ENCODE data around the gene TMEM44.
A peak's percentile ranks its signal among the peaks of the same experiment; 100 is the strongest.

Gene TMEM44

GRCh38 chr3:194579091-194579606 lies 54.1 kb downstream of the TMEM44 start:
- Histone ChIP-seq H3K27me3 (ENCODE audit: control insufficient read depth, insufficient read depth, low read length) (no peaks in the 10 kb centered on the region), H3K36me3 (ENCODE audit: control insufficient read depth, insufficient read depth, low read length) (no peaks in the 10 kb centered on the region), H3K27ac (ENCODE audit: low read depth, low read length) (no peak overlapping the region), H3K9ac (ENCODE audit: low read length) (no peak overlapping the region), H3K9me3 (ENCODE audit: control insufficient read depth, insufficient read depth, low read depth, low read length) (no peaks in the 10 kb centered on the region), H3K4me3 (ENCODE audit: low read depth, low read length) (no peak overlapping the region), H3K4me1 (ENCODE audit: control insufficient read depth, insufficient read depth, low read length) (no peaks in the 10 kb centered on the region)

- no peaks in the 10 kb centered on the region for H3K36me3 ChIP-seq (ENCODE audit: control insufficient read depth, insufficient read depth, low read length)
- H3K4me1 ChIP-seq (ENCODE audit: control insufficient read depth, insufficient read depth, low read length): no peaks in the 10 kb centered on the region
- no peak overlapping the region for H3K4me3 ChIP-seq (ENCODE audit: low read depth, low read length)
- H3K9ac ChIP-seq (ENCODE audit: low read length): no peak overlapping the region
- H3K9me3 ChIP-seq (ENCODE audit: control insufficient read depth, insufficient read depth, low read depth, low read length): no peaks in the 10 kb centered on the region
- H3K27ac ChIP-seq (ENCODE audit: low read depth, low read length): no peak overlapping the region
- no peaks in the 10 kb centered on the region for H3K27me3 ChIP-seq (ENCODE audit: control insufficient read depth, insufficient read depth, low read length)
Observed at GRCh38 chr3:194577986-194578905, 55.0 kb downstream of the TMEM44 start.

DNA sequence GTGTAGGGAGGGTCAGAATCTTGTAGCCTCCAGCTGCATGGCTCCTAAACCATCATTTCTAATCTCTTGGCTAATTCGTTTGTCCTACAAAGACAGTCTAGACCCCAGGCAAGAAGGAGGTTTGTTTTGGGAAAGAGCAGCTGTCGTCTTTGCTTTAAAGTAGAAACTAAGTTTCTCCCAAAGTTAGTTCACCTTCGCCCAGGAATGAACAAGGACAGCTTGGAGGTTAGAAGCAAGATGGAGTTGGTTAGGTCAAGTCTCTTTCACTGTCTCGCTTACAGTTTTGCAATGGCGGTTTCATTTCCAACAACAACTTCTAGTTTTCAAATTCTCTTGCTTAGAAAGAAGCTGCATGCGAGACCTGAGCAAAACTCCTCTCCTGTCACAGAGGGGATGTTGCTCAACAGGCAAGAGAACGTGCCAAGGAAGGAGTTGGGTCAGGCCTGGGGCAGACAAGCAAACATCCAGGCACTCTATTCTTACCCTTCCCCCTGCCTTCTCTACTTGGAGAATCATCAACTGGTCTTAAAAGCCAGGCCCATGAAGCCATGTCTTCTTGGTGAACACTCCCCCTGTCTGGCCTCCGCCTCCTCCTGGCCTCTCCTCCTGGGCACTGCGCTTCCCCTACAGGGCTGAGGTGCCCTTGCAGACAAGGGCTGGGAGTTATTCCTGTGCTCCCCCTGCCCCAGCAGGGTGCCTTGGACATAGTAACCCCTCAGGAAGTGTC lies 57.6 kb downstream of the TMEM44 start:
- Histone ChIP-seq H3K4me3 (ENCODE audit: low read depth, low read length) (no peak overlapping the region), H3K27me3 (ENCODE audit: control insufficient read depth, insufficient read depth, low read length) (no peaks in the 10 kb centered on the region), H3K4me1 (ENCODE audit: control insufficient read depth, insufficient read depth, low read length) (peaks cover 19% of the 10 kb centered on the region; the same call in 1 of the 2 replicates), H3K9ac (ENCODE audit: low read length) (no peak overlapping the region), H3K36me3 (ENCODE audit: control insufficient read depth, insufficient read depth, low read length) (no peaks in the 10 kb centered on the region), H3K9me3 (ENCODE audit: control insufficient read depth, insufficient read depth, low read depth, low read length) (no peaks in the 10 kb centered on the region), H3K27ac (ENCODE audit: low read depth, low read length) (no peak overlapping the region)

- no peaks in the 10 kb centered on the region for H3K36me3 ChIP-seq (ENCODE audit: control insufficient read depth, insufficient read depth, low read length)
- H3K27me3 ChIP-seq (ENCODE audit: control insufficient read depth, insufficient read depth, low read length): no peaks in the 10 kb centered on the region
- H3K9ac ChIP-seq (ENCODE audit: low read length): no peak overlapping the region
- H3K27ac ChIP-seq (ENCODE audit: low read depth, low read length): no peak overlapping the region
- H3K4me3 ChIP-seq (ENCODE audit: low read depth, low read length): no peak overlapping the region
- peaks cover 19% of the 10 kb centered on the region; the same call in 1 of the 2 replicates for H3K4me1 ChIP-seq (ENCODE audit: control insufficient read depth, insufficient read depth, low read length)
- no peaks in the 10 kb centered on the region for H3K9me3 ChIP-seq (ENCODE audit: control insufficient read depth, insufficient read depth, low read depth, low read length)
Observed at GRCh38 chr3:194574639-194575483, 58.4 kb downstream of the TMEM44 start.

- H3K4me1 ChIP-seq (ENCODE audit: control insufficient read depth, insufficient read depth, low read length): peaks cover 19% of the 10 kb centered on the region; the same call in 1 of the 2 replicates
- H3K27me3 ChIP-seq (ENCODE audit: control insufficient read depth, insufficient read depth, low read length): no peaks in the 10 kb centered on the region
- no peaks in the 10 kb centered on the region for H3K36me3 ChIP-seq (ENCODE audit: control insufficient read depth, insufficient read depth, low read length)
- H3K4me3 ChIP-seq (ENCODE audit: low read depth, low read length): no peak overlapping the region
- H3K9me3 ChIP-seq (ENCODE audit: control insufficient read depth, insufficient read depth, low read depth, low read length): no peaks in the 10 kb centered on the region
- no peak overlapping the region for H3K9ac ChIP-seq (ENCODE audit: low read length)
- no peak overlapping the region for H3K27ac ChIP-seq (ENCODE audit: low read depth, low read length)
Observed at GRCh38 chr3:194573680-194574437, 59.4 kb downstream of the TMEM44 start.

- Histone ChIP-seq H3K4me3 (ENCODE audit: low read depth, low read length) (no peak overlapping the region), H3K36me3 (ENCODE audit: control insufficient read depth, insufficient read depth, low read length) (no peaks in the 10 kb centered on the region), H3K9ac (ENCODE audit: low read length) (no peak overlapping the region), H3K27me3 (ENCODE audit: control insufficient read depth, insufficient read depth, low read length) (no peaks in the 10 kb centered on the region), H3K4me1 (ENCODE audit: control insufficient read depth, insufficient read depth, low read length) (peaks cover 19% of the 10 kb centered on the region; the same call in 1 of the 2 replicates), H3K9me3 (ENCODE audit: control insufficient read depth, insufficient read depth, low read depth, low read length) (no peaks in the 10 kb centered on the region), H3K27ac (ENCODE audit: low read depth, low read length) (no peak overlapping the region)
Observed at GRCh38 chr3:194572944-194573491, 60.2 kb downstream of the TMEM44 start.

- H3K4me1 ChIP-seq (ENCODE audit: control insufficient read depth, insufficient read depth, low read length): peaks cover 19% of the 10 kb centered on the region; the same call in 1 of the 2 replicates
- H3K27me3 ChIP-seq (ENCODE audit: control insufficient read depth, insufficient read depth, low read length): no peaks in the 10 kb centered on the region
- peak overlapping the region; percentile 9 for H3K9ac ChIP-seq (ENCODE audit: low read length)
- no peaks in the 10 kb centered on the region for H3K9me3 ChIP-seq (ENCODE audit: control insufficient read depth, insufficient read depth, low read depth, low read length)
- H3K36me3 ChIP-seq (ENCODE audit: control insufficient read depth, insufficient read depth, low read length): no peaks in the 10 kb centered on the region
- no peak overlapping the region for H3K4me3 ChIP-seq (ENCODE audit: low read depth, low read length)
- no peak overlapping the region for H3K27ac ChIP-seq (ENCODE audit: low read depth, low read length)
Observed at GRCh38 chr3:194572143-194572789, 61.0 kb downstream of the TMEM44 start.

GRCh38 chr3:194571491-194572142 lies 61.6 kb downstream of the TMEM44 start:
- Histone ChIP-seq H3K9me3 (ENCODE audit: control insufficient read depth, insufficient read depth, low read depth, low read length) (no peaks in the 10 kb centered on the region), H3K4me1 (ENCODE audit: control insufficient read depth, insufficient read depth, low read length) (peaks cover 19% of the 10 kb centered on the region; the same call in 1 of the 2 replicates), H3K9ac (ENCODE audit: low read length) (peak overlapping the region; percentile 9), H3K4me3 (ENCODE audit: low read depth, low read length) (no peak overlapping the region), H3K36me3 (ENCODE audit: control insufficient read depth, insufficient read depth, low read length) (no peaks in the 10 kb centered on the region), H3K27ac (ENCODE audit: low read depth, low read length) (no peak overlapping the region), H3K27me3 (ENCODE audit: control insufficient read depth, insufficient read depth, low read length) (no peaks in the 10 kb centered on the region)

DNA sequence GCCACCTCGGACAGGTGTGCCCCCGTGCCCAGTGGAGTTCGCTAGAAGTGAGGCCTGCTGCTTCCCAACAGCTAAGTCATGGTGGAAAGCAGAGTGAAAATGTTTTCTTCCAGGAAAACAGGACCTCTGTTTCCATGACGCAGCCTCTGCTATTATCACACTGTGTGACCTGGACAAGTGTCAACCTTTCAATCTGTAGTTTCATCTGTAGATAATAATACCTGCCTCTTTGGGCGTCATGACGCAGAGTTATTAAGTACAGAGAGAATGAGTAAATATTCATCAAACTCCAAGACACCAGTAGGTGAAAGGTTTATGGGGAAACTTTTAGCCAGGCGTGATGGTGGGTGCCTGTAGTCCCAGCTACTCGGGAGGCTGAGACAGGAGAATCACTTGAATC lies 62.3 kb downstream of the TMEM44 start:
- Histone ChIP-seq H3K9ac (ENCODE audit: low read length) (no peak overlapping the region), H3K27ac (ENCODE audit: low read depth, low read length) (no peak overlapping the region), H3K4me1 (ENCODE audit: control insufficient read depth, insufficient read depth, low read length) (peaks cover 20% of the 10 kb centered on the region; the same call in 1 of the 2 replicates), H3K27me3 (ENCODE audit: control insufficient read depth, insufficient read depth, low read length) (no peaks in the 10 kb centered on the region), H3K9me3 (ENCODE audit: control insufficient read depth, insufficient read depth, low read depth, low read length) (no peaks in the 10 kb centered on the region), H3K36me3 (ENCODE audit: control insufficient read depth, insufficient read depth, low read length) (no peaks in the 10 kb centered on the region), H3K4me3 (ENCODE audit: low read depth, low read length) (no peak overlapping the region)
